NB4 (cell line): ENCODE measurements around the gene COL16A1.

Experiments used
- DNase-seq: peaks from one replicate; pipeline ENCODE4 v3.0.0; 2010; ENCODE audit warnings: low read depth
- H3K4me3 ChIP-seq: one replicate; pipeline ENCODE4 v1.5.1; 2011; ENCODE audit warnings: mild to moderate bottlenecking, low read depth, low read length, moderate library complexity
- MYC ChIP-seq: IDR thresholded peaks from 2 replicates; pipeline ENCODE4 v1.6.1; 2011; ENCODE audit warnings: low read depth, low read length
- POLR2A ChIP-seq: IDR thresholded peaks from 2 replicates; pipeline ENCODE4 v1.6.1; 2011; ENCODE audit warnings: mild to moderate bottlenecking; ENCODE audit not compliant: insufficient read length; ENCODE audit errors: extremely low read depth
- TF ChIP-seq, protein P1 (sequence below): IDR thresholded peaks from one replicate; pipeline ENCODE4 v1.5.1; 2012; ENCODE audit warnings: low read depth, low read length
- TF ChIP-seq, protein P2 (sequence below): IDR thresholded peaks from 2 replicates; pipeline ENCODE4 v1.6.1; 2011; ENCODE audit warnings: low read depth, low read length

The COL16A1 gene

DNA sequence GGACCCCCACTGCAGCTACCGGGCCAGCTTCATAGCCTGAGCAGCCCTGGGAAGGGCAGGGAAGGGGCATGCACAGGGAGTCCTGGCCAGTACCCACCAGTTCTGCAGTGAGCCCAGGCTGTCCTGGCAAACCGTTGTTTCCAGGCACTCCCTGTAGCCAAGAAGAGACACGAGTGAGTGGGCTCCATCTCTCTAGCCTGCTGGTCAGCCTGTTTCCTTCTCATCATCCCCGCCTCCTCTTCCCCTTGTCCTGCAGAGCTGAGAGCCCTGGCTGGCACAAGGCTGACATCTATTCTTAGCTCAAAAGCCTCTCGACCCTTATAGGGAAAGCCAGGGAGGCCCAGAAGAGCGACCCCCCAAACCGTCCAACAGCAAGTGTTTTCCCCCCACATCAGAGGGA is 28.7 kb downstream of the COL16A1 start:
- DNase-seq: no peak
- TF ChIP-seq MYC (no peak), POLR2A (no peak)
- TF ChIP-seq, protein P1, sequence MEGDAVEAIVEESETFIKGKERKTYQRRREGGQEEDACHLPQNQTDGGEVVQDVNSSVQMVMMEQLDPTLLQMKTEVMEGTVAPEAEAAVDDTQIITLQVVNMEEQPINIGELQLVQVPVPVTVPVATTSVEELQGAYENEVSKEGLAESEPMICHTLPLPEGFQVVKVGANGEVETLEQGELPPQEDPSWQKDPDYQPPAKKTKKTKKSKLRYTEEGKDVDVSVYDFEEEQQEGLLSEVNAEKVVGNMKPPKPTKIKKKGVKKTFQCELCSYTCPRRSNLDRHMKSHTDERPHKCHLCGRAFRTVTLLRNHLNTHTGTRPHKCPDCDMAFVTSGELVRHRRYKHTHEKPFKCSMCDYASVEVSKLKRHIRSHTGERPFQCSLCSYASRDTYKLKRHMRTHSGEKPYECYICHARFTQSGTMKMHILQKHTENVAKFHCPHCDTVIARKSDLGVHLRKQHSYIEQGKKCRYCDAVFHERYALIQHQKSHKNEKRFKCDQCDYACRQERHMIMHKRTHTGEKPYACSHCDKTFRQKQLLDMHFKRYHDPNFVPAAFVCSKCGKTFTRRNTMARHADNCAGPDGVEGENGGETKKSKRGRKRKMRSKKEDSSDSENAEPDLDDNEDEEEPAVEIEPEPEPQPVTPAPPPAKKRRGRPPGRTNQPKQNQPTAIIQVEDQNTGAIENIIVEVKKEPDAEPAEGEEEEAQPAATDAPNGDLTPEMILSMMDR: no peak
- TF ChIP-seq, protein P2, sequence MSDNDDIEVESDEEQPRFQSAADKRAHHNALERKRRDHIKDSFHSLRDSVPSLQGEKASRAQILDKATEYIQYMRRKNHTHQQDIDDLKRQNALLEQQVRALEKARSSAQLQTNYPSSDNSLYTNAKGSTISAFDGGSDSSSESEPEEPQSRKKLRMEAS: no peak
- no peak overlapping the region for H3K4me3 ChIP-seq

DNA sequence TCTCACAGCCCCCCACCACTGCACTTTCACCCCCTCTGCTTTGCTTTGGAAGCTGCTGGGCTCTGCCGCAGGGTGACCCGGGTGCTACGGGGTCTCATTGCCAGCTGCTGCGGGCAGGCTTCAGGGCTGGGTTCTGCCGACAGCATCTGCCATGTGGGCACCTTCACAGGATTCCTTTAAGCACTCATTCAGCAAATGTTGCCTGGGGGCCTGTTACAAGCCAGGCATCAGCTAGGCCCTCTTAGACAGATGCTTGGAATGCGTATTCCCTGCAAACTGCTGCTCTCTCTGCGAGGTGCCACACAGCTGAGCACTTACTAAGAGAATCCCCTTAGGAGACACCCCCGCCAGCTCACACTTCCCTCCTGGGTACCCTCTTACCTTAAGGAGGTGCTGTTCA is 29.2 kb downstream of the COL16A1 start:
- no peak overlapping the region for H3K4me3 ChIP-seq
- TF ChIP-seq, protein P1: no peak
- no peak for TF ChIP-seq POLR2A
- no peak for TF ChIP-seq MYC
- TF ChIP-seq, protein P2: no peak

DNA sequence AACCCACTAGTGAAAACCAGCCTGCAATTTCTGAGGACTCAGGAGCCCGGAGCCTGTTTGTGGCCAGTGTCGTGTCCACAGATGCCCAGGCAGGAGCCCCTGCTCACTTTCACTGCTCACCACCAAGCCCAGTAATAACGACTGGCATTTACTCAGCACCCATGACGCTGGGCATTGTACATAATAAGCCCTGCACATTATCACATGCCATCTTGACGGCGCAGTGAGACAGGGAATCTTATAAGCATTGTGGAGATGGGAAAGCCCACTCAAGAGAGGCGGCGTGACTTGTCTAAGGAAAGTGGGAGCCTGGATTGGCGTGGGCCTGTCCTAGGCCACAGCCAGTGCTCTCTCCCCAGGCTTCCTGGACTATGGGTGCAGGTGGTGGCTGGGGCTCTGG is 30.4 kb downstream of the COL16A1 start:
- TF ChIP-seq, protein P2: no peak
- TF ChIP-seq, protein P1: no peak
- TF ChIP-seq MYC: no peak
- TF ChIP-seq POLR2A: no peak
- no peak for DNase-seq
- no peak overlapping the region for H3K4me3 ChIP-seq

More for the DNA sequence above, 29.2 kb downstream of the COL16A1 start:
- no peak for DNase-seq

DNA sequence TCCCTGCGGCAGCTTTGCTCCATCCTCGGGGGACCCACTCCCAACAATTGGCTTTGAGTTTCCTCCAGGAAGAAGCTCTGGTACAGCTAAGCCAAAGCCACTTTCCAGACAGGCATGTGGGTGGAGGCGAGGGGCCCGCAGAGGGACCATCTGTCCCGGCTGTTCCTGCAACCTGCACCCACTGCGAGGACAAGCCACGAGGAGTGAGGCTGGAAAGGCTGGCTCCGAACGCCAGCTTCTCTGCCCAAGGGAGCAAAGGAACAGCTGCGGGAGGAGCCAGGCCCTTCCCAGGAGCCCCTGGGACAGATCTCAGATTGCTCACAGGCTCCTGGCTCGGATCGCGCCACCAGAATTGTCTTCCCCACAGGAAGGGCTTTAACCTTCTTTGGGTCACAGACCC is 30.8 kb downstream of the COL16A1 start:
- no peak for DNase-seq
- no peak for TF ChIP-seq POLR2A
- TF ChIP-seq, protein P2: no peak
- TF ChIP-seq, protein P1: no peak
- TF ChIP-seq MYC: no peak
- no peak overlapping the region for H3K4me3 ChIP-seq

DNA sequence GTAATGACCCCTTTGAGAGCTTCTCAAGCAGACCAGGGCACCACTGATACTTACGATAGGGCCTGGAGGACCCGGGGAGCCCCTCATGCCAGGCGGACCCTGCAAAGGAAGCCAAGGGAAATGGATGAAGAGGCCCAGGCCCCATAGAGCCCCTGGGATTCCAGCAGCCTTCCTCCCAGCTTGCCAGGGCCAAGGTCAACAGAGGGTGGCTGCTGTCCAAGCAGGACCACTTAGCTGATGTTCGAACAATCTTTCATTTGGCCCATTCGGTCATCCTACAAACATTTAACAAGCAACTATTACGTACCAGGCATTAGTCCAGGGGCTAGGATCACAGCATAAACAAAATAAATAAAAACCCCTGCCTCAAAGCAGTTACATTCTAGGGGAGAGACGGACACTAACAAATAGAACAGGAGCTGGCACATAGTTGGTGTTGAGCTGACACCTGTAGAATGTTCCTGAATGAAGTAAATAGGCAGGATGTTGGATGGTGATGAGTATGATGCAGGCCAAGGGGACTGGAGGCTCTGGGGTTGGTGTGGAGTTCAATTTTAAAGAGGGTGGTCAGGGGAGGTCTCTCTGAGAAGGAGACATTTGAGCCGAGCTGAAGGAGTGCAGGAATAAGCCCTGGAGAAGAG is 32.1 kb downstream of the COL16A1 start:
- TF ChIP-seq POLR2A: no peak
- no peak for DNase-seq
- no peak overlapping the region for H3K4me3 ChIP-seq

DNA sequence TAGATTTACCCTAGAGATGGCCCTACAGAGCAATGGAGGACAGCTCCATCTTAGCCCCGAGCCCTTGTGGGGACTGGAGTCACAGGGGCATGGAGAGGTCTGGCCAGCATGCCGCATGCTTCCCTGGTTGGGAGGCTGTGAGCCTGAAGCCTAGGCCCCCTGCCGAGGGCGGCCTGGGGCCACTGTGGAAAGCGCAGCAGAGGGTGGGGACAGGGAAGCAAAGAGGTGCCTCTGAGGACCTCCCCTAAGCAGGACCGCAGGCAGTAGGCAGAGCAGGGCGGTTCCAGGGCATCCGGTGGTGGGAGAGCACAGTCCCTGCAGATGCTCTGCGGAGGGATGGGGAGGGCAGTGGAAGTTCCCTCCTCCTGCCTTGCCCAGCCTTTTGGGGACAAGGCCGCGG is 32.7 kb downstream of the COL16A1 start:
- no peak overlapping the region for H3K4me3 ChIP-seq
- TF ChIP-seq, protein P1: no peak
- no peak for TF ChIP-seq POLR2A
- TF ChIP-seq, protein P2: no peak
- no peak for TF ChIP-seq MYC
- DNase-seq: no peak
